C4-2B (cell line): ENCODE results near the gene TOMM20.
"Not testable (repeated sequence)": the region's sequence is repeated elsewhere in the genome, so short reads cannot be mapped to it uniquely, and the experiment has no call there.

Source experiments
- H3K27ac ChIP-seq: fragments of 450-650 bp; 2 replicates; pipeline ENCODE4 v1.5.1; 2017
- CTCF ChIP-seq: fragments of 450-650 bp; conservative IDR thresholded peaks from 2 replicates; pipeline ENCODE4 v1.5.1; 2017; ENCODE audit warnings: mild to moderate bottlenecking
- ZFX ChIP-seq: fragments of 450-650 bp; IDR thresholded peaks from 2 replicates; pipeline ENCODE4 v1.6.1; 2017

Gene TOMM20

GRCh38 chr1:235093013-235093695, 35.5 kb downstream of the TOMM20 start:
- TF ChIP-seq CTCF: no peak
- TF ChIP-seq ZFX: no peak

GRCh38 chr1:235092415-235092814, 36.2 kb downstream of the TOMM20 start:
- H3K27ac ChIP-seq: not testable (repeated sequence)

More at GRCh38 chr1:235093013-235093695, 35.5 kb downstream of the TOMM20 start:
- no peak overlapping the region for H3K27ac ChIP-seq

GRCh38 chr1:235092045-235092406, 36.6 kb downstream of the TOMM20 start:
- H3K27ac ChIP-seq: not testable (repeated sequence)

DNA sequence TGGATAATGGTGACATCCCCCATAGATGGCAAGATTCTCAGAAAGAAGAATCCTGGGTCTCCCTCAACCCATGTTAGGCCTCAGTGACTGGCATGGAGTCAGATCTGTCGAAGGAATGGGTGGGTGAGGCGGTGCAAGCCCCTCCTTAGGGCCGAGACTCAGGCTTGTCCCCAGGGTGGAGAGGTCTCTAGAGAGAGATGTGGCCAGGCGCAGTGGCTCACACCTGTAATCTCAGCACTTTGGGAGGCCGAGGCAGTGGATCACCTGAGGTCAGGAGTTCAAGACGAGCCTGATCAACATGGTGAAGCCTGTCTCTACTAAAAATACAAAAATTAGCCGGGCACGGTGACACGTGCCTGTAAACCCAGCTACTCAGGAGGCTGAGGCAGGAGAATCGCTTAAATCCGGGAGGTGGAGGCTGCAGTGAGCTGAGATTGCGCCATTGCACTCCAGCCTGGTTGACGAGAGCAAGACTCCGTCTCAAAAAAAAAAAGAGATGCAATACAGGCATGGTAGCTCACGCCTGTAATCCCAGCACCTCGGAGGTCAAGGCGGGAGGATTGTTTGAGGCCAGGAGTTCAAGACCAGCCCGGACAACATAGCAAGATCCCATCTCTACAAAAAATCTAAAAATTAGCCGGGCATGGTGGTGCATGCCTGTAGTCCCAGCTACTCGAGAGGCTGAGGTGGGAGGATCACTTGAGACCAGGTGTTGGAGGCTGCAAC, 37.2 kb downstream of the TOMM20 start:
- not testable (repeated sequence) for H3K27ac ChIP-seq

DNA sequence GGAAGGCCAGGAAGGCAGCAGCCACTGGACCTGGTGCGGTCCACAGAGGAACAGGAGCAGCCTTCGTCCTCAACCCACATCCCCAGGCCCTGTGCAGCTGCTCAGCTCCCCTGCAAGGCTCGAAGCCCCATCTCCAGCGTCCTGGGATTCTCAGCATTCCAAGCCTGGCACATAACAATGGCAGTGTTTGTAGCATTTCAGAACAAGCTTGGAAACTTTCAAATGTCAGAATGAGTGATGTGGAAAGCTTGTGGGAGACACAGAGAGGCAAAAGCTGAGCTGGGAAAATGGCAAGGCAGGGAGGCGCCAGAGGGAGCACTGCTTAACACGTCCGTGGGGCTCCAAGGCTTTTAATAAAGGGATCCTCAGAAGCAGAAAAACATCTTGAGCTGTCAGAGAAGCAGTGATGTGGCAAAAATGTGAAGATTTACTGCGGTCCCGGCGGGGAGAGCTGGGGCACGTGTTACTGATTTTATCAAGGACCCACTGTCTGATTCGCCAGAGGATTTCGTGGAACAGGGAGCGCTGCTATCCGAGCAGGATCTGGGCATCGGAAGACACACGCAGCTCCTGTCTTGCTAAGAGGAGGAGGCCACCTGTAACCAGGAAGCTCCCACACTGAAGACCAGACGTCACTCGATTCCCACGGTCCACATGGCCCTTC, 38.1 kb downstream of the TOMM20 start:
- TF ChIP-seq CTCF (no peak), ZFX (no peak)

GRCh38 chr1:235088907-235089306, 39.7 kb downstream of the TOMM20 start:
- no peak for TF ChIP-seq CTCF
- TF ChIP-seq ZFX: no peak
- no peak overlapping the region for H3K27ac ChIP-seq

More for the DNA sequence above, 38.1 kb downstream of the TOMM20 start:
- H3K27ac ChIP-seq: no peak overlapping the region

- no peak for TF ChIP-seq ZFX
- TF ChIP-seq CTCF: no peak
- H3K27ac ChIP-seq: no peak overlapping the region
Measured at GRCh38 chr1:235088430-235088829, 40.2 kb downstream of the TOMM20 start.

GRCh38 chr1:235087906-235088305, 40.7 kb downstream of the TOMM20 start:
- TF ChIP-seq CTCF: no peak
- no peak for TF ChIP-seq ZFX
- no peak overlapping the region for H3K27ac ChIP-seq

GRCh38 chr1:235085411-235086117, 43.1 kb downstream of the TOMM20 start:
- peak overlapping the region; percentile 75; the same call in 1 of the 2 replicates for H3K27ac ChIP-seq

DNA sequence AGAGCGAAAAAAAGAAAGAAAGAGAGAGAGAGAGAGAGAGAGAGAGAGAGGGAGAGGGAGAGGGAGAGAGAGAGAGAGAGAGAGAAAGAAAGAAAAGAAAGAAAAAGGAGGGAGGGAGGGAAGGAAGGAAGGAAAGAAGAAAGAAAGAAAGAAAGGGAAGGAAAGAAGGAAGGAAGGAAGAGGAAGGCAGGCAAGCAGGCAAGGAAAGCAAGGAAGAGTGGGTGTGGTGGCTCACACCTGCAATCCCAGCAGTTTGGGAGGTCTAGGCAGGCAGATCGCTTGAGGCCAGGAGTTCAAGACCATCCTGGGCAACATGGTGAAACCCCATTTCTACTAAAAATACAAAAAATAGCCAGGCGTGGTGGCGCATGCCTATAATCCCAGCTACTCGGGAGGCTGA, 47.8 kb downstream of the TOMM20 start:
- H3K27ac ChIP-seq: peak overlapping the region; percentile 77

DNA sequence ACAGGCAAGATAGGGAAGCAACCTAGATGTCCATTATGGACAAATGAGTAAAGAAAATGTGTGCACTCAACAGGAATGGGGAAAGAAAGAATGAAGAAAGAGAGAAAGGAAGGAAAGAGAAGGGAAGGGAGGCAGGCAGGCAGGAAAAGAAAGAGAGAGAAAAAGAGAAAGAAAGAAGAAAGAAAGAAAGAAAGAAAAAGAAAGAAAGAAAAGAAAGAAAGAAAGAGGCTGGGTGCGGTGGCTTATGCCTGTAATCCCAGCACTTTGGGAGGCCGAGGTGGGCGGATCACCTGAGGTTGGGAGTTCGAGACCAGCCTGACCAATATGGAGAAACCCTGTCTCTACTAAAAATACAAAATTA, 48.4 kb downstream of the TOMM20 start:
- H3K27ac ChIP-seq: peak overlapping the region; percentile 77
